Measurements from ENCODE around the gene GIPC2.
A peak's percentile ranks its signal among the peaks of the same experiment; 100 is the strongest.
"Not testable (repeated sequence)": the region's sequence is repeated elsewhere in the genome, so short reads cannot be mapped to it uniquely, and the experiment has no call there.

The GIPC2 gene

DNA sequence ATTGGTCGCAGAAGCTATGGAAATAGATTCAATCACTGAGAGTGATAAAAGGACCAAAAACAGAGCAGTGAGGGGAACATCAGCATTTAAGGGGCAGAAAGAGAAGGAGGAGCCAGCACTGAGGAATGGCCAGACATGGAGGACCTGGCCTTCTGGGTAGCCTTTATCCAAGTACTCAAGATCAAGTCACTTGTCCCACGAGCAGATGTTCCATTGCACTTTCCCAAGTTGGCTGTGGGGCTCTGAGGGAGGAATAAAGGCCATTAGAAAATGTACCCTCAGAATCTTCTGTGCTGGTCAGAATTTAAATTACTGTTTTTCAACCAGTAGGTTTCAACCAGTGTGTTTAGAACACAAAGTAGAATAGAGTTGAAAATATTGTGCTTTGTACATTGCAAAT is 55.3 kb downstream of the GIPC2 start:
- no peak for DNase-seq

DNA sequence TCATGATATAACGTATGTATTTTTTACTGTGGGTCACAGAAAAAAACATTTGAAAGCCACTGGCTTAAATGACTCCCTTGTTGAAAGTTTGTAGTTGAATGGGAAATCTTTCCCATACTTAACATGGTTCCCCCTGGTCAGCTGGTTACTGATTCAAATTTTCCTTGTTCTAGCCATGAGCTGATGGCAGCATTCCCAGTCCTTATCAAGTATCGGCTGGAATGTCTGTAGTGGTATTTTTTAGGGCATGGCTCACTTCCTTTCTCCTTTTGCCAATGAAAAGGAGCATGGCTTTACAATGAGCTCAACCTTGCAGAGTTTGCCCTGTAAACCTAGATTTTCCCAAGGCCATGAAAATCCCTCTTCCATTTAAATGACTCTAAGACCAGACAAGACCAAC is 55.7 kb downstream of the GIPC2 start:
- no peak for DNase-seq

DNA sequence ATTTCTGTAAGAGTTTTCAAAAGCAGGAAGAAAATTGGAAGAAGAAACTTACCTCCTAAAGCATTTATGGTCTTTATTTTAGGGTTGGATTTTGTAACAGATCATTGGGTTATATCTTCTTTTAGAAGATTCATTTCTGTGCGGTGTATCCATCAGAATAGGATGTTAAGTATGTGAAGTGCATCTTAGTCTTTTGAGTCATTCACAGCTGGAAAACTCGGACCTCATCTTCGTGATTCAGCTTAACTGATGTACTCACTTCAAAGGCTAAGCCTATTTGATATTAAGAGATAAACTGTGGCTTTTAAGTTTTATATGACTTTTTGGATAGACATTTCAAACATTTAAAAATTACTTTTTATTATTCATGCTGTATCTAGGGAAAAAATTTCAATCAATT is 56.3 kb downstream of the GIPC2 start:
- DNase-seq = no peak

DNA sequence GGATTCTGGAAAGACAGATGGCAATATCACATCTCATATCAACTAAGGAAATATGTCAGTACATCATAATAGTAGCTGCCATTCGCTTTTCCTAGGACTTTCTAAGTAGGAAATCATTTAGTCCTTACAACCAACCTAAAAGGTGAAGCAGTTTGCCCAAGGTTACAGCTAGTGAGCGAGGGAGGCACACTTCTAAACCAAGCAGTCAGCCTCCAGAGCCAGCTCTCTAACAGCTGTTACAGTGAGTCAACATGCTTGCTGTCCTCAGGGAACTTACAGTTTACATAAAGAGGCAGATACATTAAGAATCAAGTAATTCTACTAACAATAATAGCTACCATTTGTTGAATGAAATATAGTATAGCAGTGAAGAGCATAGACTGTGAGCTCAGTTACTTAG is 57.1 kb downstream of the GIPC2 start:
- DNase-seq = no peak

- no peak for DNase-seq
Observed at GRCh38 chr1:78104322-78104721, 58.6 kb downstream of the GIPC2 start.

DNA sequence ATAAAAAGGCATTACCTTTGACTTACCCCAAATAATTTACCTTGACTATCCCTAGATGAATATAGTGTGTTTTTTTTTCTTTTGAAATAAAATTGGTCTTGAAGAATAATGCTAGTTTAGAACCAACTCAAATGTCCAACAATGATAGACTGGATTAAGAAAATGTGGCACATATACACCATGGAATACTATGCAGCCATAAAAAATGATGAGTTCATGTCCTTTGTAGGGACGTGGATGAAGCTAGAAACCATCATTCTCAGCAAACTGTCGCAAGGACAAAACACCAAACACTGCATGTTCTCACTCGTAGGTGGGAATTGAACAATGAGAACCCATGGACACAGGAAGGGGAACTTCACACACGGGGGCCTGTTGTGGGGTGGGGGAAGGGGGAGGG is 63.9 kb downstream of the GIPC2 start:
- not testable (repeated sequence) for DNase-seq

GRCh38 chr1:78113156-78113916 is 67.6 kb downstream of the GIPC2 start:
- DNase-seq = no peak

GRCh38 chr1:78114034-78114956 is 68.5 kb downstream of the GIPC2 start:
- DNase-seq = peak; percentile 37

GRCh38 chr1:78120485-78120884 is 74.7 kb downstream of the GIPC2 start:
- not testable (repeated sequence) for DNase-seq

- no peak for DNase-seq
Observed at GRCh38 chr1:78121710-78122109, 75.9 kb downstream of the GIPC2 start.

GRCh38 chr1:78122389-78122788 is 76.6 kb downstream of the GIPC2 start:
- no peak for DNase-seq

DNA sequence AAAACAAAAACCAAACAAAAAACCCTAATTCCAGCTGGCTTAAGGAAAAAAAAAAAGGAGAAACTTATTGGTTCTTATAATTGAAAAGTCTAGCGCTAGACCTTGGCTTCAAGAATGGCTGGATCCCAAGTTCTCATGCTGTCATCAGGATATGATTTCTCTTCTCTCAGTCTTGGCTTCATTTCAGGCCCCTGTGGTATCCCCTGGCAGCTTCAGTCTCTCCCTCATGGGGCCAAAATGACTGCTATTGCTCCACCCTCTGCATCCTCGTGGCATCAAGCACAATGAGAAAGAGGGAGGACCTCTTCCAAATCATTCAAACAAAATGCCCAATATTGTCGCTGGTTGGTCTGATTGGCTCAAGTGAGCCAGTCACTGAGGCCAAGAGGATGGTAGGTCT is 80.7 kb downstream of the GIPC2 start:
- DNase-seq = no peak

DNA sequence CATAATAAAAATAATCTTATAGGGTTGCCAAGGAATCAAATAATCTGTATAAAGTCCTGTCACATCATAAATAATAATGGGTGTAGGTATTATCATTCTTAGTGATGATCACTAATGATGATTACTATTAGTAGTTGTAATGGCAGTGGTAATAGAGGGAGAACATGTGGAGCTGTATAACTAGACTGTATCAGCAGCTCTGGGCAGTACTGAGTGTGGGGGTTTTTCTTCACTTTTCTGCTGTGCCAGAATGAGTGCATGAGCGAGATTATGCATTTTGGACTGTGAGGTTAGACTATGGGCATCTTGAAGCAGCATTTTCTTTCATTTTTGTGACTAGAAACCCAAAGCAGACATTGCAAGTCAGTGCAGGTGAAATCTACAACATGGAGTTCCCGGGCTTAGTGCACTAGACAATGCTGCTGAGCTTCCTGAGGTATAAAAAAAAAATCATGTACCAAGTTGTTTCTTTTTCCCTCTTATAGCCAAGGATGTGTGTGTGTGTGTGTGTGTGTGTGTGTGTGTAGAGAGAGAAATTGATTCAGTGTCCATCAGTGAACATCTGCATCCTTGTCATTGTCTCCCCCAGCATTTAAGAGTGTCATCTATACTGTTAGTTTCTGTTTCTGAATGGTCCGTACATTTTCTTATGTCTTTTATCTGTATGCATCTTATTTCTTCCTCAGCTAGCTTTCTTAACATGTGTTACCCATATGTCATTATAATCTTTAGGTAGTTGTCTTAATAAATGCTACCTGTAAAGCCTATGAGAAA is 86.6 kb downstream of the GIPC2 start:
- no peak for DNase-seq

DNA sequence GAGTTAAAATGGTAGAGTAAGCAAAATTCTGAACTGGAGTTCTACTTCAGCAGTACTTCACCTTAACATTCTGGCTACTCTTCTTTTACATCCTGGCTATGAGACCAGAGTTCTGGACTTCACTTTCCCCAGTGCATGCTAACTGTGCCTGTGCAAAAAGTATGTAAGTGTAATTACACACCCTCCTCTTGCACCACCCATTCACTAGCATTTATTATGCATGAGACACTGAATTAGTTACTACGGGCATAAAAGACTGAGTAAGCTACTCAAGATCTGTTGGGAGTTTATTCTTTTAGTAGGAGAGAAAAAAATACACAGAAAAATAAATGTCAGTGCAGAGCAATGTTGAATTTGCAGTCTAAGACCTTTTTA is 87.2 kb downstream of the GIPC2 start:
- no peak for DNase-seq

DNA sequence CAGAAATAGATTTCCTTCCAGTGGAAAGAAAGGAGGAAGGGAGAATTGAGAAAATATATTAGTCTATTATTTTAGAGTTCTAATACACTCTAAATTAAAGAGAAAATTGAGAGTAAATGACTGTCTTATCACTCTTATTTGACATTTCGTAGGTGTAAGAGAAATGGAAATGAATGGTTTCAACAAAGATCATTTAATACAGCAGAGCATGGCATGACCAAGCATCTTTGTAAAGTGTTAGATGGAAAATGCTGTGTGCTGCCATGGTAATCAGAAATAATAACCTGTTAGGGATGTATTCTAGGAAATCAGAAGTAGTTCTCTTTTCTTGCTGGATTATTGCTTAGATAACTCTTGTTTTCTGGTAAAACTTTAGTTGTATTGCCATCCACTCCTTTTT is 90.9 kb downstream of the GIPC2 start:
- no peak for DNase-seq

DNA sequence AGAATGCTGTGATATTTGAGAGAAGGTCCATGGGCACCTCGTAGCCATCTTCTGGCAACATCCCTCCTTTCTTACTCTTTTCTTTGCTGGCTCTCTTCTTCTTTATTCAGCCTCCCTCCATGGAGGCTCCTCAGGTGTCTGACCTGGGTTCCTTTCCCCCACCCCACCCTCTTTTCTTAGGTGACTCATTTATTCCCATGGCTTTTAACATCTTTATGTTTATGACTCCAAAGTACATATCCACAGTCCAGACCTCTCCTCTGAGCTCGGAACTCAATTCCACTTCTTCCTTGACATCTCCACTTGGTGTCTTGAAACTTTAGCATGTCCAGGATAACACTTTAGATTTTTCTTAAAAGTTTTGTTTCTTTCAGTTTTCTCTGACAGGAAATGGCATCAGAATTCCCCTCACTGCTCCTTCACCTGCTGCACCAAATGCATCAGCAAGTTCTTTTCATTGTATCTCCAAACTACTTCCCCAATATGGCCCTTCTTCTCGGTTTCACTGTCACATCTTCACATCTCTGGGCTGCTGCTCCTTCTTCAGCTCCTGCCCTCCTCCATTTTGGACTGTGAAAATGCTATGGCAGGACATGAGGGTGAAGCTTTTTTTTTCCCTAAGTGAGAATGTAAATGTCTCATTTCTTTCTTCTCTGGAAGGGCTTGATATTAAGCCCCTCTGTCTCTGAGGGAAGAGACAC is 95.9 kb downstream of the GIPC2 start:
- DNase-seq = no peak

DNA sequence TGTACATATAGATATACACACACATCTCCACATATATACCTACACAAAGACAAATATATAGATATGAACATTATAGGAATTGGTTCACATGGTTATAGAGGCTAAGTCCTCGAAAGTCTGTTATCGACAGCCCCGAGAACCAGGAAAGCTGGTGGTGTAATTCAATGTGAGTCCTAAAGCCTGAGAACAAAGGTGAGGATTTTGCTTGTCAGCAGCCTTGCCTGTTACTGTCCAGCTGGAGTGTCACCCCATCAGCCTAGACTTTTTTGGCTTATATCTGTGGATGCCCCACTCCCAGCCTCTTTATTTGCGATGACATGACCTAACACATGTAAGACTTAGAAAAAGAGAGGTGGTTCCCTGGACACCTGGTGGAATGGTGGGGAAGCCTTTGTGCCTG is 97.0 kb downstream of the GIPC2 start:
- no peak for DNase-seq

DNA sequence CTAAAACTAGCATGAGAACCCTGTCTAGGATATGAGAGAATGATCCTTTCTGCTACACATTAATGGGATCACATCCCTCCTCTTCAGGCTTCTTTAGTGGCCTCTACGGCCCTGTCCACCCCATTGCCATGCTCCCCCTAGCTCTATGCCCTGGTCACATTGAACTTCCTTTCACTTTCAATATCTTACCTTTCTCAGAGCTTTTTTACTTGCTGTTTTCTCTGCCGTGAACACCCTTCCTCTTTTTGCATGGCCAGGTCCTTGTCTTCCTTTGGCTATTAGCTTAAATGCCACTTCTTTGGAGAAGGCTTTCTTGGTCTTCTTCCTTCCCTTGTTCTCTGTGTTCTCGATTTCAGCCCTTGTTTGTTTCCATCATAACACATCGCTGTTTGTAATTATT is 97.4 kb downstream of the GIPC2 start:
- no peak for DNase-seq

- DNase-seq = no peak
Observed at GRCh38 chr1:78143673-78144072, 97.9 kb downstream of the GIPC2 start.

- DNase-seq = no peak
Observed at GRCh38 chr1:78145105-78145580, 99.4 kb downstream of the GIPC2 start.

DNA sequence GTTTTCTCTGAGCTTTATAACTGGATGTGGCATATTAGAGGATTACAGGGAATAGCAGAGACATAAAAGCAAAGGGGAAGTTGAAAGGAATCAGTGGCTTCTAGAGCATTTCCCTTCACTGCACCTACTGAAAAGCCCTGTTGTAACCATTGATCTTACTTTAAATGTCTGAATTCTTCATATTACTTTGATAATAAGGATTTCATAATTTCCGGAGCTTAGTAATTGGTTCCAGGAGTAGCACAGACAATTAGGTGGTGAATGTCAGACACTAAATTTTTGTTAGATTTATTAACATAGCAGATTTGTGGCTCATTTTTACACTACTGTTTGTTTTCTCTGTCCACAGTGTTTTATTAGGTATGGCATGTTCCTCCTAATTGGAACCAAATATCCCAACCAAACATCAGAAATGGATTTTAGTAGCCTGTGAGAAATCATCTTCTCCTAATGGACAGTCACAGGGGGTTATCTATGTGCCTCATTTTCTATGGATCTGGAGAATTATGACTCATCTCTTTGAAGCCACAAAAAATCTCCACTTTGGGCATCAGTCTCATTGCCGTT is 100.5 kb downstream of the GIPC2 start:
- no peak for DNase-seq

DNA sequence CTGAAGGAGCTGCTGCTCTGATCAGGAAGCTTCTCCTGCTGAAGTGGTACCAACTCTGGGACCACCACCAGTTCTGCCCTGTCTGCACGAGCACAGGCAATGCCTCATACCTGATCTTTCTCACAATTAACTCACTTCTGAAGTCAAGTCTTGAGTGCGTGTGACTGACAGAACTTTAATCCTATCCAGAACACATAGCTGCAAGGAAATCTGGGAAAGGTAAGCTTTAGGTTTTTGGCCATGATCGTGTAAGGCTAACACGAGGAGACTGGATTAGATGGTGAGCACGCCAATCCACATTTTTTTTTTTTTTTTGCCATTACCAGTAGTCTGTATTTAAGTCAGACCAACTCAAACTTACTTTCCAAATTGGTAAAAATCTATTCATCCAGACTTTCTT is 101.3 kb downstream of the GIPC2 start:
- DNase-seq = no peak

Measured in NCI-H187 treated with DMSO at 0.1 percent for 48 hours (cell line).